Stimulated activated CD4-positive, alpha-beta T cell treated with anti-CD3 and anti-CD28 coated beads, Interleukin-1b, Interleukin-23, amount 100 ng/mL, for 4 hours (primary cell): ENCODE data around the gene ADARB2.
"Not testable (repeated sequence)": the region's sequence is repeated elsewhere in the genome, so short reads cannot be mapped to it uniquely, and the experiment has no call there.

Experiments used
- DNase-seq, 2 donors: peaks; one replicate each; pipeline ENCODE4 v3.0.0-alpha.2; 2020; ENCODE audit warnings: low read depth in 2 of 2

The ADARB2 gene

DNA sequence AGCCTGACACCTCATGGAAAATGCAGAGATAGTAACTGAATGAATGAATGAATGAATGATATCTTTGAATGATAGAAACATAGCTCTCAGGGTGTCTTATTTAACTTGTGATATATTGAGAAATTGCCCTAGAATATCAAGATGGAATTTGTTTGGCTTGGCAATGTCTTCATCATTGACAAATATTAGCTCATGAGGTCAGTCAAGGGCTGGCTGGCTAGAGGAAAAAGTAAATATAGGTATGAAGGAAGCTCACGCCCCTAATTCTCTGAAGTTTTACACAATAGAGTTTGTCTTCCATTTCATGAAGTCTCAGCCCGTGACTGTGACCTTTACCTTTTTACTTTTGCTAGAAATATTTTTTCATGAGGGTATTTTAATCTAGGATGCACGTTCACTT is 305.2 kb downstream of the ADARB2 start:
- DNase-seq = no peak

DNA sequence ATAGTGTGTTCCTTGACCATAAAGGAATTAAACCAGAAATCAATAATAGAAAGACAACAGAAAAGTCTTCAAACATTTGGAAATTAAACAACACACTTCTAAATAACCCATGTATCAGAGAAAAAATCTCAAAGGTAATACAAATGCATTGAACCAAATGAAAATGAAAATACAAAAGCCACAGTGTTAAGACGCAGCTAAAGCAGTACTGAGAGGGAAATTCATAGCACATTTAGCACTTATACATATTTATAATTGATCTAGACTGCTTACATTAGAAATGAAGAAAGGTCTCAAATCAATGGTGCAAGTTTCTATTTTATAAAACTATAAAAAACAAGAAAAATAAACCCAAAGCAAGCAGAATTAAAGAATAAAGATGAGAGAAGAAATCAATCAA is 306.1 kb downstream of the ADARB2 start:
- DNase-seq = no peak

DNA sequence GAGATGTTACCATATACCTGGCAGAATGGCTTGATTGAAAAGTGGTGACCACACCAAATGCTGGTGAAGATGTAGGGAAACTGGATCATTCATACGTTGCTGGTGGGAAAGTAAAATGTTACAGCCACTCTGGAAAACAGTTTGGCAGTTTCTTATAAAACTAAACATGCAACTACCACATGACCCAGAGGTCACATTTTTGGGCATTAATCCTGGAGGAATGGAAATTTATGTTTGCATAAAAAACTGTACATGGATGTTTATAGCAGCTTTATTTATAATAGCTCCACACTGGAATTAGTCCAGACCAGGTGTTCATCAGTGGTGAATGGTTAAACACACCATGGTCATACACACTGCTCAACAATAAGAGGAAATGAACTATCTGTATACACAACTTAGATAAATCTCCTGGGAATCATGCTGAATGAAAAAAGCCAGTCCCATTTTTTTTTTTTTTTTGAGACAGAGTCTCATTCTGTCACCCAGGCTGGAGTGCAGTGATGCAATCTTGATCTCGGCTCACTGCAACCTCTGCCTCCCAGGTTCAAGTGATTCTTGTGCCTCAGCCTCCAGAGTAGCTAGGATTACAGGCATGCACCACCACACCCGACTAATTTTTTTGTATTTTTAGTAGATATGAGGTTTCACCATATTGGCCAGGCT is 309.7 kb downstream of the ADARB2 start:
- DNase-seq = not testable (repeated sequence)

DNA sequence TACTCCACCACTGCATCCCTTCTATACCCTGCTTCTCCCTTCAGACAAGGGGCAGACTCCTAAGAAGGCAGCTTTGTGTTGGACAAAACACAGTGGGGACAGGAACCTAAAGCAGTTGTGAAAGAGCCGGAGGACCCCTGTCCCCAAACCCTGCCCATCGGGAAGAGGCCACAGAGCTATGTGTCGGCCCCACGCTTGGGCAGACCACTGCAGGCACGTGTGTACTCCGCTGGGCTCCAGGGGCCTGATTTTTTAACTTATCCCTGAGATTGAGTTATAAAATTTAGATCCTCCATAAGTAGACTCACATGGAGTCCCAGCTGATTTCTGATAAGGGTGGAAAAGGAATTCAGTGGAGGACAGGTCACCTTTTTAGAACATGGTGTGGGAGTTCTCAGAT is 310.5 kb downstream of the ADARB2 start:
- DNase-seq = no peak

DNA sequence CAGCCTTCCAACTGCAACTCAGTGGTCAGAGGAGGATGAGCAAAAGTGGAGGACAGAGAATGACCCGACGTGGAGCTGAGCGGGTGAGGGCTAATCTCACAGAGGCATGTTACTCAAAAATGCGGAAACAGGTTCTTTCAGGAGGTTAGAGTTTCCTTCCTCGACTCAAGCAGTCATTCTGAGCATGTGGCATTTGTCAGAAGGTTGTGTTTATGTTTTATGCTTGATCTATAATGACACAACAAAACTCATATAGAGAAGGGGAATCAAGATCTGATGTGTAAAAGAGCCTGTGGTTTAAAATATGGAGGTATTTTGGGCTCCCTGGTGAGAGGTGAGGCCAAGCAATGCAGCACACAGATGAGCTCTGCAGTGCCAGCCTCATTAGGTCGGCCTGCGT is 311.4 kb downstream of the ADARB2 start:
- DNase-seq = no peak

DNA sequence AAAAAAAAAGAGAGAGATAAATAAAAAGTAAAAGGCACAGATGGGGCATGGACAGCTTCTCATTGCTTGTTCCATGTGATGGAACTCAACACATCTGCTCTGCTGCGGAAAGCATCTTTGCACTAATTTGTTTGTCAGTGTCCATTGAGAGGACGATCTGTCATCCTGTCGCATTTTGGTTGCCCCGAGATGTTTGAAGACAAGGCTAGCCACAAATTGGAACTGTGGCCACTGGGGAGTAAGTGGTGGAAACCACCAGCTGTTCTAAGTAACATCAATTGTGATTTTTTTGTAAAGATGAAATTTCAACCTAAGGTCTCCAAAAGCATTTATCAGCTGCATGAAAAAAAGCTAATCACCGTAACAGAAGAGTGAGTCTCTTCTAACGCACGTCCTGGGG is 312.7 kb downstream of the ADARB2 start:
- no peak for DNase-seq

DNA sequence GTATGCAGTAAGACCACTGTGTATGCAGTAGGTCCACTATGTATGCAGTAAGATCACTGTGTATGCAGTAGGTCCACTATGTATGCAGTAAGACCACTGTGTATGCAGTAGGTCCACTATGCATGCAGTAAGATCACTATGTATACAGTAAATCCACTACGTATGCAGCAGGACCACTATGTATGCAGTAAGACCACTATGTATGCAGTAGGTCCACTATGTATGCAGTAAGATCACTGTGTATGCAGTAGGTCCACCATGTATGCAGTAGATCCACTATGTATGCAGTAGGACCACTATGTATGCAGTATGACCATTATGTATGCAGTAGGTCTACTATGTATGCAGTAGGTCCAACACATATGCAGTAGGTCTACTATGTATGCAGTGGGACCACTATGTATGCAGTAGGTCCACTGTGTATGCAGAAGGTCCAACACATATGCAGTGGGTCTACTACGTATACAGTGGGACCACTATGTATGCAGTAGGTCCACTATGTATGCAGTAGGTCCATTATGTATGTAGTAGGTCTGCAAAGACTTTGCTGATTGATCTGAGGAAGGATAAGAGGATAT is 313.6 kb downstream of the ADARB2 start:
- no peak for DNase-seq

DNA sequence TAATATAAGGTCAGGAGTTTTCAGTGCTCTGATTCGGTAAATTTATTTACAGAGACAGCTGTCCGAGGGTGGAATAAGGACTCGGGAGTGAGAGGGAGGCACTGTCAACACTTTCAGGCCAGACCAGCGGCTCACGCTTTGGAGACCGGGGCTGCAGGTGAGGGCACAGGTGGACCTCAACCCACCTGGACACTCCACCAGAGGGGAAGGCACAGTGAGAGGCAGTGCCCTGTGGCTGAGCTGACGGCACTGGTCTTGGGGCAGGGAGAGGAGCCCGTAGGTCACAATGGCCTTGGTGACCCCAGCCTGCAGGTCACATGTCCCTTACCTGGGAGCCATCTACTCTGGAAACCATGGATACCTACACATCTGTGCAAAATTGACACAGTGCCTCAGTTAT is 315.1 kb downstream of the ADARB2 start:
- DNase-seq = no peak

DNA sequence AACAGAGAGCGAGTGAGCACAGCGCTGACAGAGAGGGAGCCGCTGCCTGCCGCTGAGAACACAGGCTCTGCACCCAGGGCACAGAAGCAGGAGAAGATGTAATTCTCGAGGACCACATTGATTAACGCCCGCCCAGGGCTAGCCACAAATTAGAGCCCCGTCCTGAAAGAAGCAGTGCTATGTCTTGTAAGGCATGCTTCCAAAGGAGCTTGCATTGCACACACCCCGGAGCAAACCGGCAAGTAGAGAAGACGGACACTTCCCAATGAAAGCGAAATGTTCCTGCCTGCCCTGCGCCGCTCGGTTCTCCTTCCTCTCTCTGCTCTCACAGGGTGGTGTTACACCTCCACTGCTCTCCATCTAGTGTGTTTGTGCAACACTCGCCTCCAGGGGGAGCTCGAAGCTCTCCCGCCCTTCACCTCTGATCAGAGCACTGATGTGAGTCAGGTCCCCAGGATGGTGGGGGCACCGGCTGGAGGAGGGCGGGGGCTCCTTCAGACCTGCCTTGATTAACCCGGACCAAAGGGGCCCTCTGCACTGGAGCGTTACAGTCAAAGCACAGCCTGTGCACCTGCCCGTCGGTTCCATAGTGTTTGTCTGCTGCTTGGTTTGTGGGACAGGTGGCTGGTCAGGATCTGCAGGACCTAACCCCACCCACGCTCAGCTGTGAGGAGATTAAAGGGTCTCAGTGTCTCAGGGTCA is 316.5 kb downstream of the ADARB2 start:
- peak; percentile 19 to 58 for DNase-seq

DNA sequence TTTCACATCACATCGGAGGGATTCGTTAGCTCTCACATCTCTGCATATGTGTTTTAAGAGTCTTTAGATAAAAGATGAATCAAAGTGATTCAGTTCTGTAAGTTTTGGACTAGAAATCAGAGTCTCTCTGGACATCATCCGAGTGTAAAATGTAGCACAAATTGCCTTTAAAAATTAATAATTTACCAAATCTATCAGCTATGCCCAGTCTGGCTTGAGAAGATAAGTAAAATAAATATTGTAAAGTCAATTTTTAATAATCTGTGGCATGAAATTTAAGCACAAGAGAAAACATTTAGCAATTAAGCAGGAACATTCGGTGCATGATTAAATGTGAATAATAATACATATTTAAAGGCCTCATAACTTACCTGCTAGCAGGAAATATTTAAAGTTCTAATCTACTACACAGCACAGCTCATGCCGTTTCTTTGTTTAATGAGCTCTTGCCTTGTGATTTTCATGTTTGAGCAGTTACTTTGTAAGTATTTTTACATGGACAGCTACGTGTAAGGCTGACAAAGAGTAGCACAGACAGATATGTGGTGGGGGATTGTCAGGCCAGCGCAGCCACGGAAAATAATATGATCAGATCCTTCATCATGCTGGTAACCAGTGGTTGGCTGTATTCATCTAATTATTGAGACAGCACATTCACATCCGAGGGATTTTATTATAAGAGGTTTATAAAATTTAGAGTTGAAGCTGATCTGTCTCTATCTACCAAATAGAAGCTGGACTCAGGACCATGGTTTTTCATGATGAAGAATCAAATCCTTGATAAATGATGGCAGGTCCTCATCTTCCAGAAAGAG is 317.3 kb downstream of the ADARB2 start:
- no peak for DNase-seq

DNA sequence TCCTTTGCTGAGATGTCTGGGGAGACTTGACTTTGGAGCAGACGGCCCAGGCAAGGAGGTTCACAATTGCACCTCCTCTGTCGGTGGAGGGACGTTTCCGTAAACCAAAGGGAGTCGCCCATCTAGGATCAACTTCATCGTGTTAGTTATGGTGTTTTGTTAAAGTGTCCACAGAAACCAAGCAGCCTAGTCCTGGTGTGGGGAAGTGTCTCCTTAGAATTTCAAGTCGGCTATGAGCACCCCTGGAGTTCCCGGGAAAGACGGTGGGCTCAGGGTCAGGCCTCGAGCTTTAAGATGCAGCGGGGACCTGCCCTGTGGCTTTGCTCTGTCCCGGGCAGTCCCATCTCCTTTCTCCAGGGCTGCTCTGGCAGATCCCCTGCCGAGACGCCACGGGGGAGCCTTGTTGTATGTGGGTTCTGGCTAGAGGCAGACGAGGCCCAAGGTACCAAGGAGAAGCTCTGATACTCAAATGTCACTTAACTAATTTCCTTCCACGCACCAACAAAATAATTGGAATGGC is 319.2 kb downstream of the ADARB2 start:
- no peak for DNase-seq

DNA sequence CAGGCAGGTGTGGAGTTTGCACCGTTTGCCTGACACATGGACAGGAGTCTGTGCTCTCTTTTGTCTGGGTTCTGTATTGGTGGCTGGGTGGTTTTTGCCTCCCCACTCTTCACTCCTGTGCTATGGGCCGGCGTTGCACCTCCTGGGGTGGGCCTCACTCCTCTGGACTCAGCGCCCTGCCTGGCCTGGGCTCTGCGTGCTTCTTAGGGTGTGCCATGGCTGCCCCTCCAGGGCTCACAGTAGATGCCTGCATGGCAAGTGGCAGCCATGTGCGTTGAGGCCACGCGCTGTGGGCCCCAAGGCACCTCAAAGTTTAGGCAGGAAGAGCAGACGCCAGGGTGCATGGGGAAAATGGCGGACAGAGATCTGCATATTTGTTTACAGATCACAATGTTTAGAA is 319.8 kb downstream of the ADARB2 start:
- no peak for DNase-seq

DNA sequence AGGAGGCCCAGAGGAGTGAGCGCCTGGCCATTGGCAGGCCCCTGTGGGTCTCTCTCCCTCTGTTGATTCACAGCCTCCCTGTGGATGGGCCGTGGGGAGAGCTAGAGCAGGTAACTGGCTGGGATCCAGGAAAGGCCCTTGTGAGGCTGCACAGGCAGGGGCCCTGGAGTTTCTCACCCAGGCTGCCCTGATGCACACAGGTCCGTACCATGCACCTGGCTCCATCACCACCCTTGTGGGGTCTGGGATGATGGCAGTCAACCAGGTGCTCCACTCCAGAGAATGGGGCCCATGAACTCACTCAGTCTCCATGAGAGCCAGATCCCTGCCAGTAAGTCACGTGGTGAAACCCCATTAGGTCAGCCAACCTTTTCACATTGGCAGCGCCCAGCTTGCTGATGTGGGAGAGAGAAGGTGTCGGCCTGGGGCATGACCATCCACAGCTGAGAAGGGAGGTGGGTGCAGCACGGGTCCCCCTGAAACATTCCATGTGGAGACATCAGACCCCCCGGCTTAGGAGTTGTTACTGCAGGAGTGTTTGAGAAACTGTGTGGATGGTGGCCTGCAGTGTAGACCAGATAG is 320.8 kb downstream of the ADARB2 start:
- no peak for DNase-seq

DNA sequence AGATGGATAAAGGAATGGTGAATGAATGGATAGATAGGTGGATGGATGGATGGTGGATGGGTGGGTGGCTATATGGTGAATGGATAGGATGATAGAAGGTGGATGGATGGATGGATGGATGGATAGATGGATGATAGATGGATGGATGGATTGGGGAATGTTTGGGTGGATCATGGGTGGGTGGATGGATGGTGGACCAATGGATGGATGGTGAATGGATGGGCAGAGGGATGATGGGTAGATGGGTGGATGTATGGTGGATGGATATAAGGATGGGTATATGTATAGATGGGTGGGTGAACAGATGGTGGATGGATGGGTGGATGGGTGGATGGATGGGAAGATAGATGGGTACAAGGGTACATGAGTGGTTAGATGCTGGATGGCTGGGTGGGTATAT is 322.4 kb downstream of the ADARB2 start:
- no peak for DNase-seq

DNA sequence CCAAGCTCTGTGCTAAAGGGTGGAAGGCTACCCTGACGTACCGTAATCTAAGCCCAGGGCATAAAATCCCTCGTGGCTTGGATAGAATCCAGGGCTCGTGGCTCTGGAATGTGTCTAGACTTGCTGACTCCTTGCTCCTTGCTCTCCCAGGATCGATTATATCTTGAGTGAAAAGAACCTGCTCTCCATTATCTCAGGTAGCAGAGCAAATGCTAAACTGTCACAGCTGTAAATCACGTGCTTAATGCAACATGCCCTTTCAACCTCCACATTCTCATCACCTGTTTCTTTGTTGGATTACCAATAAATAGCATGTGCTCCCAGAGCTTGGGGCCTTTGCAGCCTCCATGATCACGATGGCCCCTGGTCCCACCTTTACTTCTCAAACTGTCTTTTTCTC is 323.0 kb downstream of the ADARB2 start:
- not testable (repeated sequence) for DNase-seq

DNA sequence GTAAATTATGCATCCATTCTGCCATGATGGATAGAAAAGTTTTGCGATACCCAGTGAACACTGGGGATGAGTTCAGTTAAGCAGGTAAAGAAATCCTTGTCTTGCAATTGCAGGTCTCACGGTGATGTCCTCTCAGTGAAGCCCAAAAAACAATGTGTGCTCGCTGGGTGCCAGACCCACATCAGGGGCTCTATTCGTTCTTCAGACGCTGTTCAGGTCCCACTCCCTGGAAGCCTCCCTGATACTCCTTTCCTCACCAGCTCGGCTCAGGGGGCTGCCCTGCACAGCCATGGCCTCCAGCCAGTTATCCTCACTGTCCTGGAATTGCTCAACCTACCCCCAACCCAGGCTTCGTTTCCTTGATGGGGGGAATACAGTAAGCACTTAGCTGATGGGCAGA is 323.5 kb downstream of the ADARB2 start:
- DNase-seq = no peak

DNA sequence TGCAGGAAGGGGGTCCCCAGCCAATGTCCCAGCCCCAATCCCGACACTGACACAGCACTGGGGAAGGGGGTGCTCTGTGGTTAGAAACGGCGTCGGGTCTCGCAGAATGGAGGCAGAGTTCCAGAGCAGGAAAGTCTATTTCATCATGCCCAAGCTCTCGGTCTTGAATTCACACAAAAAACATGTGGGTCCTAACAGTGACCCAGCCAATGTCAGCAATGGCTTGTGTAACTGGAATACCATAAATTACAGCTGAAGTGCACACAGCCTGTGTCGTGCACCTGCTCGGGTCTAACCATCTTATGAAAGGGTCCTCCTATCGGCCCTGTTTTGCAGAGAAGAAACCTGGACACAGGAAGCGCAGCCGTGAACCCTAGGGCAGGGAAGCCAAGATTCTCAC is 324.1 kb downstream of the ADARB2 start:
- DNase-seq = no peak

DNA sequence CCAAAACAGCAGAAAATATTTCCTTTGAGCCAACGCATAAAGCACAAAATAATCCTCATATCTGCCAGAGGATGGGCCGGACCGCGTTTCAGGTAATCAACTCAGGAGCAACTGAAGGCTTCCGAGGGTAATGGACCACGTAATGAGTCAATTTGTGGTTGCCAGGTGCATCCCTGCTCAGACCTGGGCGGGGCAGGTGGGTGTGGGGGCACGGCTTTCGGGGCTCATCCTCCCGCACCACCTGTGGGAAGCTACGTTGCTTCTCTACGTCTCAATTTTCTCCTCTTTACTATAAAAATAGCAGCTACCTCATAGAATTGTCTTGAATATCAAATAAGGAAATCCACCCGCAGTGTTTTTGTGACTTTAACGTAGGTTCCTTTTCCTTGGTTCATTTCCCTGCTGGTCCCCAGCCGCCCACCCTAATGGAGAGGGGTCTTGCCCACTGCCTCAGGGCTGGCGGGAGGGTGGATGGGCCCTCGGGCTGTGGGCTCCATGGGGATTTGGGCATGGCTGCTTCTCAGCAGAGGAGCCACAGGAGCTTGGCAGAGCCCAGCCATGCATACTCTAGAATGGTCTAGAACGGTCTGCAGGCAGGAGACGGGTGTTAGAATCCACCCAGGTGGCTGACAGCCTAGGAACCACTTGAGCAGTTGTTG is 324.7 kb downstream of the ADARB2 start:
- DNase-seq = no peak

DNA sequence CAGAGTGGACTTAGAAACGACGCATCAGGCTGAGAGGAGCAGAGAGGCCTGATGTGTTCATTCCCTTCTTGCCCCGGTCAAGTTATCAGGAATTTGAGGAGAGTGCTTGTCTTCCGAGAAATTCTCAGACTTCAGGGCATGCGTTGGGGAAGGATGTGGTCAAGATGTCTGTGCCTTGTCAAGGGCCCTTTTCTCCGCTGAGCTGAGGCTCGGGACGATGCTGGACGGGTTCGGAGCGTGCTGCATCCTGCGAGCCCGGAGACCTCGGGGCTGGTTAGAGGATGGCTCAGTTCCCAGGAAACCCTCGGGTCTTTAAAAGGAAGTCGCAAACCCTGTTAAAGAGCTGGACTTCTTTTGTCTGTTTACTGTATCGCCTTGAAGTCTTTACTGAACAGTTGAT is 325.4 kb downstream of the ADARB2 start:
- DNase-seq = no peak

DNA sequence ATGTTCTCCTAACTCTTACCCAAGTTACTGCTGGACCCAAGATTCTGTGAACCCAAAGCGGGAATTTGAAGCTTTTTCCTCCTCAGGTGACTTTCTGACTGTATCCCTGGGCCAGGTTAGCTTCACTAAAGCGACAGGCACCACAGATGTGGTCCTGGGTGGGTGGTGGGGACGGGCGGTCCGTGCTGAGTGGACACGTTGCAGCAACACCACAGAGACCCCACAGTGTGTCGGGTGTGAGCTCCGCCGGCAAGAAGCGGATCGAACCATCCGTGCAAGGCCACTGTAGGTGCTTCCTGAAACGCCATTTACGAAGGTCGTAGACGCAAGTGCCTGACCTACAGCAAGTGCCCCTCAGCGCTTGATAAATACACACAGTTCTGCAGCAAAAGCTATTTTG is 325.9 kb downstream of the ADARB2 start:
- DNase-seq = no peak
